ENCODE results near the gene TSPO. TPM values are rescaled to one million over a fixed set of nuclear protein-coding genes. Genes with fewer than 3 reads are reported as not detected.

Gene TSPO
- polyA plus RNA-seq, 6 donors from 2014 or later: 247 to 323 (median 288) TPM

- DNase-seq: no peak
- peak overlapping the region in 1 of 6 donors; percentile 56 for H3K27ac Mint-ChIP-seq
These were observed 56.7 kb downstream of the TSPO start for GRCh38 chr22:43207849-43208702.

DNA sequence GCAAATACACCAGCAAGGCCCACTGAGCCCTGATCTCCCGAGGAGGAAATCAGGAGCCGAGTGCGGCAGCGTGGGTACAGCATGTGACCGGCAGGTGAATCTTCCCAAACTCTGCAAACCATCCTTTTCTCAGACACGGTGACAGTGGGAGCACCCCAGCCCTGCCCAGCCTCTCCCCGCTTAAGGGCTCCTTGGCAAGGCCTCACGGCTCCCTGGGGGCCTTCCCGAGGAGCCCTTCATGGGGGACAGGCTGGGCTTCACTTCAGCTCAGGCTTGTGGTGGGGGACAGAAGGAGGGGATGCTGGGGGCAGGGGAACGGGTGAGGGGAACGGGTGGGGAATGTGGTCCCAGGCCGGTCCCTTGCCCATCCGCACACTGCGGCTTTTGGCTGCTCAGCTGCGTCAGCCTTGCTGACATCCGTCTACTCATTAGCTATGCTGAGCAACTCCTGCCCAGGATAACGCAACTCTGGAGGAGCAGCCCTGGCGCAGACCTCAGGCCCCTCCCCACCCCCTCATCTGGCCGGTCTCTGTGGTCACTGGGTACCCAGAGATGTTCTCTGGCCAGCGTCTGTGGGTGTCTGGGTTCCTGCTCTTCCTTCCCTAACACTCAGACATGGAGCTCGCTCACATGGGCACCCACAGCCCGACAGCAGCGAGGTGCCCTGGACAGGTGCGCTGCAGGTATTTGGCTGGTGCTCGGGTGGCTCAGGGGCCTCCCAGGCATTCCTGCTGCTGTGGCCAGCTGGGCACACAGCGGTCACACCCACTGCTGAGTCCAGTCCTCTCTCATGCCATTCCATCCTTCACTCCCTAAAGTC, 57.6 kb downstream of the TSPO start:
- Mint-ChIP-seq H3K36me3 (no peaks in the 10 kb centered on the region), H3K4me3 (no peak overlapping the region), H3K27me3 (peaks cover 3 to 19% (median 14%) of the 10 kb centered on the region in 3 donors), H3K27ac (no peak overlapping the region), H3K4me1 (peaks cover 7 to 12% (median 7%) of the 10 kb centered on the region in 3 donors), H3K9me3 (no peaks in the 10 kb centered on the region)
- no peak for DNase-seq
- ATAC-seq (ENCODE audit: low read depth in 2 of 2): no peak

More at GRCh38 chr22:43207849-43208702, 56.7 kb downstream of the TSPO start:
- ATAC-seq (ENCODE audit: low read depth in 2 of 2): no peak
- H3K4me3 Mint-ChIP-seq: no peak overlapping the region
- no peaks in the 10 kb centered on the region for H3K9me3 Mint-ChIP-seq
- H3K36me3 Mint-ChIP-seq: no peaks in the 10 kb centered on the region
- peaks cover 3 to 19% (median 14%) of the 10 kb centered on the region in 3 donors for H3K27me3 Mint-ChIP-seq
- peaks cover 7 to 12% (median 7%) of the 10 kb centered on the region in 3 donors for H3K4me1 Mint-ChIP-seq

GRCh38 chr22:43209523-43209890, 58.1 kb downstream of the TSPO start:
- Mint-ChIP-seq H3K27me3 (peaks cover 3 to 19% (median 16%) of the 10 kb centered on the region in 3 donors), H3K4me1 (peaks cover 7 to 12% (median 7%) of the 10 kb centered on the region in 3 donors), H3K27ac (peak overlapping the region in 1 of 6 donors; percentile 9), H3K9me3 (no peaks in the 10 kb centered on the region), H3K4me3 (no peak overlapping the region), H3K36me3 (no peaks in the 10 kb centered on the region)
- no peak for ATAC-seq (ENCODE audit: low read depth in 2 of 2)
- DNase-seq: no peak

DNA sequence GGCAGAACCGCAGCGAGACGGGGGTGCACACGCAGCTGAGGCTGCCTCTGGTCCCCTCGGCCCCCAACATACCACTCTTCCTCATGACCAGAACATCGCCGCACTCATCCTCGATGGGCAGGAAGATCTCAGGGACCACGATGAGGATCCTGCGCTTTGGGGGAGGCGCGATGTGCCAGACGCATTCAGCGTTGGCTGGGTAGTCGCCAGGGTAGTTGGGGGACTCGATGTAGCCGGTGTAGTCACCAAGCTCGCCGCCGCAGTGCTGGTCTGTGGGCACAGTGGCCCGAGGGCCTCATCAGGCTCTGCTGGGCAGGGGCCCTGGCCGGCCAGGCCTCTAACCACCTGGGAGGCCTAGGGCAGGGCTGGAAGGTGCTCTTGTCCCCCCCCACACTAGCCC, 58.6 kb downstream of the TSPO start:
- DNase-seq (no peak), ATAC-seq (ENCODE audit: low read depth in 2 of 2) (no peak)
- no peak overlapping the region for H3K27ac Mint-ChIP-seq
- peaks cover 7 to 12% (median 7%) of the 10 kb centered on the region in 3 donors for H3K4me1 Mint-ChIP-seq
- H3K9me3 Mint-ChIP-seq: no peaks in the 10 kb centered on the region
- H3K36me3 Mint-ChIP-seq: no peaks in the 10 kb centered on the region
- H3K4me3 Mint-ChIP-seq: no peak overlapping the region
- H3K27me3 Mint-ChIP-seq: peaks cover 3 to 20% (median 19%) of the 10 kb centered on the region in 3 donors

DNA sequence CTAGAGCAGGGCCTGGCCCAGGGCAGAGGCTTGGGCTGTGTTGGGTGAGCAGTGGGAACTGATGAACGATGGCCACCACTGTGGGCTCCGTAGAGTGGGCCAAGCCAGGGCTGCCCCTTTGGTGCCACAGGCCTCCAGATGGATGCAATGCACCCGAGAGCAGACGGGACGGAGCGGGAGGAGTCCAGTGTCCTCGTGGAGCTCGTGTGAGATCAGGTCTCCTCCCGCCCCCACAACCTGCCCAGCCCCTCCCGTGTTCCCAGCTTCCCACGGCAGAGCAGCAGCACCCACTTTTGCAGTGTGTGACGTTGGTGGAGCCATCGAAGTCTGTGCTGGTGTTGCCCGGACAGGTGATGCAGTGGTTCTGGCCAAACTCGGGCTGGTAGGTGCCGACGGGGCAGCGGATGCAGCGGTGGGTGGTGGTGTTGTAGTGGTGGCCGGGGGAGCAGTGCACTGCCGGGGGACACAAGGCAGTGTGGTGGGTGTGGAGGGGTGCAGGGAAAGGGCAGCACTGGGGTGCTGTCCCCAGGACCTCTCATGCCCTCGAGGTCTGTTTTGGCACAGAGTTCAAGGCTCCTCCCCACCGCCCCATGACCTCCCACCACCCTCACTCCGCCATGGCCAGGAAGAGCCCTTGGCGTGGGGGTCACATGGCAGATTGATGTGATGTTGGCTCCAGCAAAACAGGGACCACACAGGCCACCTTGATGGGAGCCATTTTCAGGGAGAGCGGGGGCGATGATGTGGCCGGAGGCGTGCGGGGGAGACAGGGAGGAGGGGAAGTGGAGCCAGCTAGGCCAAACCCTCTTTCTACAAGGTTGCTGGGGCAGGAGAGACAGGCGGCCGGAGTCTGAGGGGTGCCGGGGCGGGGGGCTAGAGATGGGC, 59.5 kb downstream of the TSPO start:
- Mint-ChIP-seq H3K9me3 (no peaks in the 10 kb centered on the region), H3K36me3 (no peaks in the 10 kb centered on the region), H3K4me3 (no peak overlapping the region), H3K4me1 (peaks cover 5 to 8% (median 7%) of the 10 kb centered on the region in 3 donors), H3K27ac (no peak overlapping the region), H3K27me3 (peaks cover 3 to 26% (median 19%) of the 10 kb centered on the region in 3 donors)
- DNase-seq (no peak), ATAC-seq (ENCODE audit: low read depth in 2 of 2) (no peak)

DNA sequence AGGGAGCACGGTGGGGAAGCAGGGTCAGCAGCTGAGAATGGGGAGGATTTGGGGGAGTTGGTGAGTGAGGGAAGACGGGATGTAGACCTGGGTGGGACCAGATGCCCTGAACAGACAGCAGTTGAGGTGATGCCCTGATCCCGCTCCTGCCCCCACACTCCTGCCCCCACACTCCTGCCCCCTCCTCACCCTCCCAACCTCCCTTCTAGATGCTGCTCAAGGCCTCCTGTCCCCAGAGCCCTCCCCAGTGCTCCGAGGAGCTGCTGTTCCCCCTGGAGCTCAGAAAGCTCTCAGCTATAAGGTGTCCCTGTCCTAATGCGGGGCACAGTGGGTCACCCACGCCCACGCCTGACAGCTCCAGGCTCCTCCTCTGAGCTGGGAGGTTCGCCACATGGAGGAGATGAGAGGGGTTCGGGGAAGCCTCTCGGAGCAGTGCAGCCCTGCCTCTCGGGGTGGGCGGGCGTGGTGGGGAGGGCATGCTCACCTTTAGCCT, 60.6 kb downstream of the TSPO start:
- DNase-seq: no peak
- no peak for ATAC-seq (ENCODE audit: low read depth in 2 of 2)
- Mint-ChIP-seq H3K36me3 (no peaks in the 10 kb centered on the region), H3K27ac (no peak overlapping the region), H3K9me3 (no peaks in the 10 kb centered on the region), H3K4me3 (no peak overlapping the region), H3K4me1 (no peaks in the 10 kb centered on the region), H3K27me3 (peaks cover 3 to 27% (median 19%) of the 10 kb centered on the region in 3 donors)

GRCh38 chr22:43212434-43212952, 61.1 kb downstream of the TSPO start:
- no peaks in the 10 kb centered on the region for H3K36me3 Mint-ChIP-seq
- no peaks in the 10 kb centered on the region for H3K9me3 Mint-ChIP-seq
- peaks cover 3 to 30% (median 20%) of the 10 kb centered on the region in 3 donors for H3K27me3 Mint-ChIP-seq
- H3K27ac Mint-ChIP-seq: no peak overlapping the region
- no peak overlapping the region for H3K4me3 Mint-ChIP-seq
- ATAC-seq (ENCODE audit: low read depth in 2 of 2): no peak
- no peaks in the 10 kb centered on the region for H3K4me1 Mint-ChIP-seq
- DNase-seq: no peak

Other genes starting within 250 kb of the TSPO start
- 10 to 100 TPM; 30.9 to 43.4 (median 37.3) TPM for gene PACSIN2, start 136.4 kb upstream of the TSPO start, polyA plus RNA-seq (ENCODE audit: low read depth in 6 of 6)
- gene TTLL1, start 62.2 kb upstream of the TSPO start, polyA plus RNA-seq (ENCODE audit: low read depth in 6 of 6): 1 to 10 TPM in 5 of 6 donors, under 1 TPM in 1; 0.60 to 4.1 (median 2.7) TPM
- under 1 TPM in 3 of 6 donors, not detected in 3; 0.49 to 0.86 (median 0.78) TPM for gene BIK, start 40.8 kb upstream of the TSPO start, polyA plus RNA-seq (ENCODE audit: low read depth in 6 of 6)
- gene MCAT, start 8.2 kb upstream of the TSPO start, polyA plus RNA-seq (ENCODE audit: low read depth in 6 of 6): 10 to 100 TPM in 1 of 6 donors, 1 to 10 TPM in 5; 6.1 to 11.4 (median 7.6) TPM
- 10 to 100 TPM in 5 of 6 donors, 1 to 10 TPM in 1; 6.8 to 15.9 (median 11.6) TPM for gene TTLL12, start 35.6 kb downstream of the TSPO start, polyA plus RNA-seq (ENCODE audit: low read depth in 6 of 6)
- not detected for gene SCUBE1, start 191.8 kb downstream of the TSPO start, polyA plus RNA-seq (ENCODE audit: low read depth in 6 of 6)